Neural cell (in vitro differentiated cells): ENCODE results near the gene RPL36A. TPM values are rescaled to one million over a fixed set of nuclear protein-coding genes. Genes with fewer than 3 reads are reported as not detected.

Source experiments
- H2AFZ ChIP-seq: fragments of 200-600, 300-800 bp; sonication (generic), shearing (Covaris generic); 2 replicates; pipeline ENCODE4 v1.6.0; 2014; ENCODE audit warnings: low read depth, mild to moderate bottlenecking, antibody characterized with exemption, low read length, moderate library complexity
- H3F3A ChIP-seq: fragments of 200-600 bp; shearing (Covaris generic); 2 replicates; pipeline ENCODE4 v1.6.1; 2016; ENCODE audit warnings: mild to moderate bottlenecking, moderate library complexity, mixed read lengths, antibody characterized with exemption, low read length; ENCODE audit not compliant: insufficient read depth, poor library complexity, severe bottlenecking
- H3K27ac ChIP-seq: fragments of 200-600, 300-800 bp; sonication (generic), shearing (Covaris generic); 2 replicates; pipeline ENCODE4 v1.5.1; 2014; ENCODE audit warnings: mild to moderate bottlenecking, low read length, moderate library complexity
- H3K27me3 ChIP-seq: fragments of 300-800, 200-600 bp; sonication (generic), shearing (Covaris generic); 2 replicates; pipeline ENCODE4 v1.6.0; 2014; ENCODE audit warnings: mild to moderate bottlenecking, low read depth, low read length, moderate library complexity; ENCODE audit not compliant: insufficient read depth
- H3K36me3 ChIP-seq: fragments of 300-800, 200-600 bp; sonication (generic), shearing (Covaris generic); 2 replicates; pipeline ENCODE4 v1.5.1; 2014; ENCODE audit warnings: mild to moderate bottlenecking, antibody characterized with exemption, low read length, moderate library complexity; ENCODE audit not compliant: insufficient read depth
- H3K4me2 ChIP-seq: fragments of 300-800, 200-600 bp; sonication (generic), shearing (Covaris generic); 2 replicates; pipeline ENCODE4 v1.6.0; 2014; ENCODE audit warnings: mild to moderate bottlenecking, low read length
- H3K4me3 ChIP-seq: fragments of 300-800, 200-600 bp; sonication (generic), shearing (Covaris generic); 2 replicates; pipeline ENCODE4 v1.5.1; 2014; ENCODE audit warnings: mild to moderate bottlenecking, low read length, moderate library complexity
- H3K79me2 ChIP-seq: fragments of 200-600 bp; shearing (Covaris generic); replicated peaks from 2 replicates; pipeline ENCODE4 v1.6.0; 2014; ENCODE audit warnings: mild to moderate bottlenecking, low read length, moderate library complexity; ENCODE audit not compliant: insufficient read depth
- H3K9ac ChIP-seq: fragments of 300-800, 200-600 bp; sonication (generic), shearing (Covaris generic); 2 replicates; pipeline ENCODE4 v1.6.1; 2016; ENCODE audit warnings: mild to moderate bottlenecking, low read length, mixed read lengths
- H3K9me2 ChIP-seq: fragments of 200-600 bp; shearing (Covaris generic); 2 replicates; pipeline ENCODE4 v1.6.1; 2016; ENCODE audit warnings: mild to moderate bottlenecking, low read length, mixed read lengths; ENCODE audit not compliant: insufficient read depth
- H3K9me3 ChIP-seq: fragments of 200-600, 300-800 bp; sonication (generic), shearing (Covaris generic); 2 replicates; pipeline ENCODE4 v1.6.1; 2016; ENCODE audit warnings: mild to moderate bottlenecking, mixed run types, low read length, moderate library complexity, mixed read lengths
- H4K20me1 ChIP-seq: fragments of 200-600 bp; shearing (Covaris generic); 2 replicates; pipeline ENCODE4 v1.6.1; 2016; ENCODE audit warnings: mild to moderate bottlenecking, mixed run types; ENCODE audit not compliant: insufficient read depth
- EP300 ChIP-seq: fragments of 450-650 bp; conservative IDR thresholded peaks from 2 replicates; pipeline ENCODE4 v1.6.1; 2014; ENCODE audit warnings: antibody characterized with exemption, mild to moderate bottlenecking, moderate library complexity; ENCODE audit not compliant: poor library complexity, severe bottlenecking
- EZH2 ChIP-seq: fragments of 200-600, 300-800 bp; shearing (Covaris generic), sonication (generic); IDR thresholded peaks from 2 replicates; pipeline ENCODE4 v1.6.1; 2014; ENCODE audit warnings: antibody characterized with exemption, low read length, borderline replicate concordance, mild to moderate bottlenecking; ENCODE audit not compliant: insufficient read depth, poor library complexity, severe bottlenecking
- MXI1 ChIP-seq: fragments of 450-650 bp; conservative IDR thresholded peaks from 2 replicates; pipeline ENCODE4 v1.6.1; 2014; ENCODE audit warnings: antibody characterized with exemption, mild to moderate bottlenecking; ENCODE audit not compliant: poor library complexity, severe bottlenecking
- POLR2AphosphoS5 ChIP-seq: IDR thresholded peaks from 2 replicates; pipeline ENCODE4 v1.6.1; 2012
- RAD21 ChIP-seq: fragments of 450-650 bp; conservative IDR thresholded peaks from 2 replicates; pipeline ENCODE4 v1.6.1; 2014; ENCODE audit warnings: antibody characterized with exemption, mild to moderate bottlenecking, moderate library complexity
- SMC3 ChIP-seq: fragments of 450-650 bp; conservative IDR thresholded peaks from 2 replicates; pipeline ENCODE4 v1.6.1; 2014; ENCODE audit warnings: antibody characterized with exemption, mild to moderate bottlenecking, moderate library complexity; ENCODE audit not compliant: poor library complexity
- TAF1 ChIP-seq: IDR thresholded peaks from 2 replicates; pipeline ENCODE4 v1.6.1; 2012; ENCODE audit warnings: low read depth
- polyA plus RNA-seq: library from polyadenylated mRNA; depleted of rRNA; stranded (reverse); fragments of >200 nt; gene quantifications from 2 replicates; pipeline ENCODE4 v1.2.3, GENCODE V29; 2014
- TF ChIP-seq, protein P1 (sequence below): fragments of 450-650 bp; IDR thresholded peaks from 2 replicates; pipeline ENCODE4 v1.5.1; 2014; ENCODE audit warnings: antibody characterized with exemption, mild to moderate bottlenecking, moderate library complexity; ENCODE audit not compliant: poor library complexity, severe bottlenecking
- TF ChIP-seq, protein P2 (sequence below): IDR thresholded peaks from 2 replicates; pipeline ENCODE4 v1.6.1; 2012; ENCODE audit warnings: borderline replicate concordance

RPL36A gene
- polyA plus RNA-seq, 1 donor from 2014 or later: 1,978 TPM

DNA sequence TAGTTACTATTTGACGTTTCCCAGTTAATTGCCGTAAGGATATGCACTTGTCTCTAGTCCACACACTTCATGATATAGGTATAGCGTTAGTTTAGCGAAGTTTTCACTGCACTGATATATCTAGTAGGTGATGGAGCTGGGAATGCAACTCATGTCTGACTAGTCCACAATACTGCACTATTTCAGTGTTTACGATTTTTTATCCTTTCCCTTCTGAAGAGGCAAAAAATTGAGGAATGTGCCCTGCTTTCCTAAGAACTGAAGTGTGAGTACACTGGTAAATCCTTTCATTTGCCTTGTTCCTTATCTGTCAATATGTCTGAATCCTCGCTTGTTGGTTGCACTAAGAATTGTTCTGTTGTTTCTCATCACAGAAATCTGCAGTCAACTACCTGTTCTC lies 1.0 kb downstream of the RPL36A start:
- peak overlapping the region; percentile 59 for H3K4me2 ChIP-seq
- no peaks in the 10 kb centered on the region for H3K9me2 ChIP-seq
- peak overlapping the region; percentile 68 for H3K4me3 ChIP-seq
- H3K27ac ChIP-seq: peak overlapping the region; percentile 80
- H3K27me3 ChIP-seq: no peaks in the 10 kb centered on the region
- H3K9me3 ChIP-seq: no peaks in the 10 kb centered on the region
- no peak overlapping the region for H2AFZ ChIP-seq
- H3K79me2 ChIP-seq: no peaks in the 10 kb centered on the region
- H4K20me1 ChIP-seq: no peaks in the 10 kb centered on the region
- no peaks in the 10 kb centered on the region for H3F3A ChIP-seq
- TF ChIP-seq, protein P1, sequence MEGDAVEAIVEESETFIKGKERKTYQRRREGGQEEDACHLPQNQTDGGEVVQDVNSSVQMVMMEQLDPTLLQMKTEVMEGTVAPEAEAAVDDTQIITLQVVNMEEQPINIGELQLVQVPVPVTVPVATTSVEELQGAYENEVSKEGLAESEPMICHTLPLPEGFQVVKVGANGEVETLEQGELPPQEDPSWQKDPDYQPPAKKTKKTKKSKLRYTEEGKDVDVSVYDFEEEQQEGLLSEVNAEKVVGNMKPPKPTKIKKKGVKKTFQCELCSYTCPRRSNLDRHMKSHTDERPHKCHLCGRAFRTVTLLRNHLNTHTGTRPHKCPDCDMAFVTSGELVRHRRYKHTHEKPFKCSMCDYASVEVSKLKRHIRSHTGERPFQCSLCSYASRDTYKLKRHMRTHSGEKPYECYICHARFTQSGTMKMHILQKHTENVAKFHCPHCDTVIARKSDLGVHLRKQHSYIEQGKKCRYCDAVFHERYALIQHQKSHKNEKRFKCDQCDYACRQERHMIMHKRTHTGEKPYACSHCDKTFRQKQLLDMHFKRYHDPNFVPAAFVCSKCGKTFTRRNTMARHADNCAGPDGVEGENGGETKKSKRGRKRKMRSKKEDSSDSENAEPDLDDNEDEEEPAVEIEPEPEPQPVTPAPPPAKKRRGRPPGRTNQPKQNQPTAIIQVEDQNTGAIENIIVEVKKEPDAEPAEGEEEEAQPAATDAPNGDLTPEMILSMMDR: no peak
- TF ChIP-seq TAF1 (no peak), SMC3 (no peak), MXI1 (no peak), EZH2 (no peak), POLR2AphosphoS5 (no peak), RAD21 (no peak), EP300 (no peak)
- TF ChIP-seq, protein P2, sequence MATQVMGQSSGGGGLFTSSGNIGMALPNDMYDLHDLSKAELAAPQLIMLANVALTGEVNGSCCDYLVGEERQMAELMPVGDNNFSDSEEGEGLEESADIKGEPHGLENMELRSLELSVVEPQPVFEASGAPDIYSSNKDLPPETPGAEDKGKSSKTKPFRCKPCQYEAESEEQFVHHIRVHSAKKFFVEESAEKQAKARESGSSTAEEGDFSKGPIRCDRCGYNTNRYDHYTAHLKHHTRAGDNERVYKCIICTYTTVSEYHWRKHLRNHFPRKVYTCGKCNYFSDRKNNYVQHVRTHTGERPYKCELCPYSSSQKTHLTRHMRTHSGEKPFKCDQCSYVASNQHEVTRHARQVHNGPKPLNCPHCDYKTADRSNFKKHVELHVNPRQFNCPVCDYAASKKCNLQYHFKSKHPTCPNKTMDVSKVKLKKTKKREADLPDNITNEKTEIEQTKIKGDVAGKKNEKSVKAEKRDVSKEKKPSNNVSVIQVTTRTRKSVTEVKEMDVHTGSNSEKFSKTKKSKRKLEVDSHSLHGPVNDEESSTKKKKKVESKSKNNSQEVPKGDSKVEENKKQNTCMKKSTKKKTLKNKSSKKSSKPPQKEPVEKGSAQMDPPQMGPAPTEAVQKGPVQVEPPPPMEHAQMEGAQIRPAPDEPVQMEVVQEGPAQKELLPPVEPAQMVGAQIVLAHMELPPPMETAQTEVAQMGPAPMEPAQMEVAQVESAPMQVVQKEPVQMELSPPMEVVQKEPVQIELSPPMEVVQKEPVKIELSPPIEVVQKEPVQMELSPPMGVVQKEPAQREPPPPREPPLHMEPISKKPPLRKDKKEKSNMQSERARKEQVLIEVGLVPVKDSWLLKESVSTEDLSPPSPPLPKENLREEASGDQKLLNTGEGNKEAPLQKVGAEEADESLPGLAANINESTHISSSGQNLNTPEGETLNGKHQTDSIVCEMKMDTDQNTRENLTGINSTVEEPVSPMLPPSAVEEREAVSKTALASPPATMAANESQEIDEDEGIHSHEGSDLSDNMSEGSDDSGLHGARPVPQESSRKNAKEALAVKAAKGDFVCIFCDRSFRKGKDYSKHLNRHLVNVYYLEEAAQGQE: no peak
- peak overlapping the region; percentile 76 for H3K9ac ChIP-seq
- H3K36me3 ChIP-seq: no peaks in the 10 kb centered on the region

DNA sequence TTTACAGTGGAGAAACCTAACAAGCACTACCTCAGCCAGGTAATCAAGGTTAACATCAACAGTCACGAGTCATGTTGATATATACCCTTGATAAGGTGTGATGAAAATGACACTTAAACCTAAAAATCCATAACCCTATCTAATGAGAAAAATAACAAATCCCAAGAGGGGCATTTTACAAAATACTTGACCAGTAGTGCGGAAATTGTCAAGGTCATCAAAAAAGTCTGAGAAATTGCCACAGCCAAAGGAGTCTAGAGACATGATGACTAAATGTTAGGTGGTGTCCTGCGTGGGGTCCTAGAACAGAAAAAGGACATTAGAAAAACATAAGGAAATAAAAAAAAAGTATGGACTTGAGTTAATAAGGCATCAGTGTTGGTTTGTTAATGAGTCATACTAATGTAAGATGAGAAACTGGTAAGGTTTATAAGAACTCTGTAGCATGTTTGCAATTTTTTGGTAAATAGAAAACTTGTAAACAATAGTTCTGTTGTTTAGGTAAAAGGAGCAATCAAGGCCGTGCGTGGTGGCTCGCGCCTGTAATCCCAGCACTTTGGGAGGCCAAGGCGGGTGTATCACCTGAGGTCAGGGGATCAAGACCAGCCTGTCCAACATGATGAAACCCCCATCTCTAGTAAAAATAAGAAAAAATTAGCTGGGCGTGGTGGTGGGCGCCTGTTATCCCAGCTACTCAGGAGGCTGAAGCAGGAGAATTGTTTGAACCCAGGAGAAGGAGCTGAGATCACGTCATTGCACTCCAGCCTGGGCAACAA lies 2.9 kb downstream of the RPL36A start:
- H3K27ac ChIP-seq: no peak overlapping the region
- H3K9me3 ChIP-seq: no peaks in the 10 kb centered on the region
- TF ChIP-seq, protein P2: no peak
- TF ChIP-seq SMC3 (no peak), EZH2 (no peak), RAD21 (no peak), TAF1 (no peak), EP300 (no peak), MXI1 (no peak), POLR2AphosphoS5 (no peak)
- TF ChIP-seq, protein P1: no peak
- no peak overlapping the region for H2AFZ ChIP-seq
- H3F3A ChIP-seq: no peaks in the 10 kb centered on the region
- H3K9ac ChIP-seq: no peak overlapping the region
- no peak overlapping the region for H3K4me3 ChIP-seq
- no peaks in the 10 kb centered on the region for H3K36me3 ChIP-seq
- H3K27me3 ChIP-seq: no peaks in the 10 kb centered on the region
- H3K9me2 ChIP-seq: no peaks in the 10 kb centered on the region
- H3K79me2 ChIP-seq: no peaks in the 10 kb centered on the region
- H4K20me1 ChIP-seq: no peaks in the 10 kb centered on the region
- H3K4me2 ChIP-seq: no peak overlapping the region
